ENCODE data around the gene ANGPTL2. TPM values are rescaled to one million over a fixed set of nuclear protein-coding genes. Genes with fewer than 3 reads are reported as not detected.

ANGPTL2 gene
- polyA plus RNA-seq, 4 donors: 6.8 to 15.3 (median 10.1) TPM

DNA sequence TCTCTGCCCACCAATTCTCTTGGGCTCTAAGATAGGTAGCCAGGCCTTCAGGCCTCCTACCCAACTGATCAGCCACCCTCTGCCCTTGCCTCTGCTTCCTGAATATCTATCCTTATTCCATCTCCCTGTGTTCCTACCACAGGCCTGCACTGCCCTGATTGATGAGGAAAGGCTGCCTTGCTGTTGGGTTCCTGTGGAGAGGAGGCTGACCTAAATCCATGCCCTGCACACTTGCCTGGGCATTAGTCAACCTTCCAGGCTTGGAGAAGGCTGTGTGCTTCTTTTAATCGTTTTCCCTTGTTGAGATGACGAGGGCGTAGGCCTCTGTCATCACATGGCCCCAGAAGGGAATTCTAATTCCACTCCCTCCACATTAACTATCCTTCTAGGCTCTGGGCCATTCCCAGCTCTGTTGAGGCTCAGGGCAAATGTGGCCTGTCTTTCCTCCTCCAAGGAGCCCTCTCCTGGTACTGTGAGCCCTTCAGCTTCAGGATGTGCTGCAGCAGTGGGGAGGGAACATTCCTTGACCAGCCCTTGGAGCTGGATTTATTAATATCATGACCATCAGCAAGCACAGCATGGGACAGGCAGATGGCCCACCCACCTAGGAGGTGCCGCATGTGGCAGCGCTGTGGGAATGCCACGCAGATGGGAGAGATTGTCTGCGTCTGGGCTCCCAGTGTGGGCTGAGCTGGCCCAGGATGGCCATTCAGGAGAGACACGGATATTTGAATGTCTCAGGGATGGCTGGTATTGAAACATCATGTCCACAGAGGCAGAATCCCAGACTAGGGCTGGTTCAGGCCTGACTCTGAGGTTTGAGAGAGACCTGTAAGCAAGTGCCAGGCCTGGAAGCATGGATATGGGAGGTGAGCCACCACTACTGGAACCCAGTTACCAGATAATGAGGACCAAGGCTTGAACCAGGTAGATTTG lies 40.9 kb downstream of the ANGPTL2 start:
- DNase-seq (ENCODE audit: low read depth in 4 of 4, low spot score in 2 of 4): no peak

DNA sequence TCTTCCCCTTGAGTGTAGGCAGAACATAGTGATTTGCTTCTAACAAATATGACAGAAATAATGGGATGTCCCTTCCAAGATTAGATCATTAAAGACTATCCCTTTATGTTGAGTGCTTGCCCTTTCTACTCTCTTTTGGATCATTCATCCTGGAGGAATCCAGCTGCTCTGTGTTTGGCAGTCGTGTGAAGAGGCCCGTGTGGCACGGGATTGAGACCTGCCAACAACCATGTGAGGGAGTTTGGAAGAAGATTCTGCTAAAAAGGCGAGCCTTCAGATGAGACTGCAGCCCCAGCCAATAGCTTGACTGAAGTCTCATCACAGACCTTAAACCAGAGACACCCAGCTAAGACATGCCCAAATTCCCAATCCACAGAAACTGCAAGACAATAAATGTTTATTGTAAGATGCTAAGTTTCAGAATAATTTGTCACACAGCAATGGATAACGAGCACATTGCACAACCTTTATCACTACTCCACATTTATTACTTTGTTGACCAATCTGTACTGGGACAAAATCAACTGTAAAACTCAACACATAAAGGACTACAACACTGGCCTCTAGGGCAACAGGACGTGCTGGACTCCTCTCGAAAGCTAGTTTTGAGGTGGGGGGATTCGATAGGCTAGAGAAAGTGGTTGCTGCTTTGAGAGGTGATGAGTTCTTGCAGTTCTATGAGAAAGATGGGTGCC lies 42.8 kb downstream of the ANGPTL2 start:
- DNase-seq (ENCODE audit: low read depth in 4 of 4, low spot score in 2 of 4): no peak

- DNase-seq (ENCODE audit: low read depth in 4 of 4, low spot score in 2 of 4): no peak
Observed at GRCh38 chr9:127078988-127079387, 43.4 kb downstream of the ANGPTL2 start.

GRCh38 chr9:127078336-127078735 lies 44.1 kb downstream of the ANGPTL2 start:
- no peak for DNase-seq (ENCODE audit: low read depth in 4 of 4, low spot score in 2 of 4)

DNA sequence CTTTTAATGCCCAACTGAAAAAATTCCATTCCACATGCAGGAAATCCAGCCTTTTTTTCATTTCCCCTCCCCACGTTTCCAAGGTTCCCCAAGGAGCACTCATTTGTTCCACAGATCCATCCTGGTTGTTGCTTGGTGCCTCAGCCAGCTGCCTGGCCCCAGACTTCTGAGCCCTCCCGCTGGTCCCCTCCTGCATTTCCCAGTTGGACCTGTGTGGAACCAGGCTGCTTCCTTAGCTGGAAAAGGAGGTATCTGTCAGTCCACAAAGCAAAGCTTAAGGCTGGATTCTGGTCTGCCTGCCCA lies 44.8 kb downstream of the ANGPTL2 start:
- no peak for DNase-seq (ENCODE audit: low read depth in 4 of 4, low spot score in 2 of 4)

- no peak for DNase-seq (ENCODE audit: low read depth in 4 of 4, low spot score in 2 of 4)
Observed at GRCh38 chr9:127076860-127077643, 45.4 kb downstream of the ANGPTL2 start.

DNA sequence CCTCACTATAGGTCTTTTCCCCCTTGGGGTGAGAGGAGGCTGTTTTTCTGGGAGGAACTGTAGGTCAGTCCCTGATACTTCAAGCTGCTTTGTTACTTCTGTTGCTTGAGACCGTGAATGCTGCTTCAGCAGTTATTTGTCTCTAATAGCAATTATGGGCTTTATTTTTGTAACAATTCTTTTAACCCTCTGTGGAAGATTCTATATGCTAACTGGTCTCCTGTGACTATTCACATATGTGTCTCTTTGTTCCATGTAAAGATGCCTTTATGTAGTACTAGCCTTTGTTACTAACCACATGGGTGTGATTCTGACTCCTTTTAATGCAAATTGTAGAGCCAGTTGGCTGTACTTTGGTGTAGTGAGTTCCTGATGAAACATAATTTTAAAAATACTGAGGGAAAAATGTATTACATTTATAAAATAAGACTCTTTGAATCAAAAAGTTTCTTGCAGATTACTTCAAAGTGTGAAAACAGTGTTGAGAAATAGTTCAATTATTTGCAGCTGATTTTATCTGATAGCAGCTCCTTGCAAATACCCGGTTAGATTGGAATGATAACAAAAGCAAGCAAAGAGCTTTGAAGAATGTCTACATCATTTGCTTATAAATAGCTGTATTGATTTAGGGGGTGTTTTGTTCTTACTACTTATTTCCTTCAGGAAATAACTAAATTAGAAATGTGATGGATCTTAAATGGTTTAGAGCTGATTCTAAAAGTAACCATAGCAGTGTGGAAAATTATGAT lies 46.6 kb downstream of the ANGPTL2 start:
- DNase-seq (ENCODE audit: low read depth in 4 of 4, low spot score in 2 of 4): no peak

DNA sequence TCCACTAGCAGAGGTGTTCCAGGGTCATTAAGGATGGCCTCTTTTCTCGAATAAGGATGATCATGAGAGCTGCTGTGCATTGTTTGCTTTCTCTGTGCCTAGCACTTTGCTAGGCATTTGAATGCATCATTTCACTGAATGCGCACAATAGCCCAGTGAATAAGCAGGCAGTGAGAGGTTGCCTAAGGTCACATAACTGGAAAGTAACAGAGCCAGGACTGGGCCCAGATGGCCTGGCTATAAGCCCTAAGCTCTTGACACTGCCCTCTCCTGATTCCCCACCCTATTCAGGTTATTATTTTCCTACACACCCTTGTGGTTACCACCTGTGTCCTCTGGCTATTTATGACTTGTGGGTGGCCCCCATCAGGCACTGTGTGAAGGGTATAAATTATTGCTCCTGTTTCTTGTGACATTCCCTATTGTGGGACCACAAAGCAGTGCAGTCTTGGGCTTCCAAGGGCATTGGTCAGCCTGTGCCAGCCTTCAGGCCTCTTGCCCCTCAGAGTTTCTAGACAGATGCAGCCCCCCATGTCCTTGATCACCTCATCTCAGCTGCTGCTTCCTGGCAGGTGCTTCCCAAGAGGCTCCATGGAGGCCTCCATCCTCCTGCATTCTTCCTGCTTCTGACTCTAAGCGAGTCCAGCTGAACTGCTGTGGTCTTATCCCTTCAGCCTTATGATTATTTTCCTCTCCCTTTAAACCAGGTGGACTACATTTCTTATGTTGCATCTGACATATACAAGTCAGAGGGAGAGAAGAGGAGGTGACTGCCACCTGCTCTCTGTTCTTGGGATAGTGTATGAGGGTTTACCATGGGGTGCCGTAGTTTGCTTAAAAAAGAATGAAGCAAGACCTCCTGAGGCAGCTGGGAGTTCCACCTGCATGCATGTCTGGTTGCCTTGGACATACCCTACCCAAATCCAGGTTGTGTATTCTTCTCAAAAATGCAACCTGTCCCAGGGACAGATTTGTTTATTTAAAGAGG lies 47.6 kb downstream of the ANGPTL2 start:
- no peak for DNase-seq (ENCODE audit: low read depth in 4 of 4, low spot score in 2 of 4)

GRCh38 chr9:127067603-127068220 lies 54.7 kb downstream of the ANGPTL2 start:
- no peak for DNase-seq (ENCODE audit: low read depth in 4 of 4, low spot score in 2 of 4)

DNA sequence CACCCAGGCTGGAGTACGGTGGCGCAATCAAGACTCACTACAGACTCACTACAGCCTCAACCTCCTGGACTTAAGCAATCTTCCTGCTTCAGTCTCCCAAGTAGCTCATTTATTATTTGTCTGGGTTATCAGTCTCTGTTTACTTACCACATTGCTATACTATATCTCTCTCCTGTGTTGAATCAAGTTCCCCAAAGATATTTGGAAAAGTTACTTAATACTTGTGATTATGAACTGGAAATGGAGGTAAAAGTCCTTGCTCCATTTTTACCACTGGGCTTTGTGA lies 55.6 kb downstream of the ANGPTL2 start:
- DNase-seq (ENCODE audit: low read depth in 4 of 4, low spot score in 2 of 4): no peak

DNA sequence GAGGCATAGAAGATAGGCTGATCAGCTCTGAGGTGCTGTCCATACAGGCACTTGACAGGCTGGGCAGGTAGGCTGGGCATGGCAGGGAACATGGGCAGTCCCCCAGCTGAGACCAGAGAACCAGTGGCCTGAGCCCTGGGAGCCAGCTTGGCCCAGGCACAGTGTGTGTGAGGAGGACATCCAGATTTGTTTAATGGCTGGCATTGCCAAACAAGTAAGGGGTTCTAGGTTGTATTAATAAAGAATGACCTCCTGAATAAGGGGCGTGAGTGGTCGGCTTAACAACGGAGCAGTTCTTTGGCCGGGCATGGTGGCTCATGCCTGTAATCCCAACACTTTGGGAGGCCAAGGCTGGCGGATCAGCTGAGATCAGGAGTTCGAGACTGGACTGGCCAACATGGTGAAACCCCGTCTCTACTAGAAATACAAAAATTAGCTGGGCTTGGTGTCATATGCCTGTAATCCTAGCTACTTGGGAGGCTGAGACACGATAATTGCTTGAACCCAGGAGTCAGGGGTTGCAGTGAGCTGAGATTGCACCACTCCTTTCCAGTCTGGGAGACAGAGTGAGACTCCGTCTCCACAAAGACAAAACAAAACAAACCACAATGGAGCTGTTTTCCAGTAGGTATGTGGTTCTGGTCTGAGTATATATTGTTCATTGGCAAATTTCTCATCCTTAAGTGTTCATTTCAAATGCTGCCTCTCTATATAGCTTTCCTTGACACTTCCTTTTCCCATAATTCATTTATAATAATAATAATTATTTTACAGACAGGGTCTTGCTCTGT lies 56.2 kb downstream of the ANGPTL2 start:
- no peak for DNase-seq (ENCODE audit: low read depth in 4 of 4, low spot score in 2 of 4)

- no peak for DNase-seq (ENCODE audit: low read depth in 4 of 4, low spot score in 2 of 4)
Observed at GRCh38 chr9:127065592-127065991, 56.8 kb downstream of the ANGPTL2 start.

DNA sequence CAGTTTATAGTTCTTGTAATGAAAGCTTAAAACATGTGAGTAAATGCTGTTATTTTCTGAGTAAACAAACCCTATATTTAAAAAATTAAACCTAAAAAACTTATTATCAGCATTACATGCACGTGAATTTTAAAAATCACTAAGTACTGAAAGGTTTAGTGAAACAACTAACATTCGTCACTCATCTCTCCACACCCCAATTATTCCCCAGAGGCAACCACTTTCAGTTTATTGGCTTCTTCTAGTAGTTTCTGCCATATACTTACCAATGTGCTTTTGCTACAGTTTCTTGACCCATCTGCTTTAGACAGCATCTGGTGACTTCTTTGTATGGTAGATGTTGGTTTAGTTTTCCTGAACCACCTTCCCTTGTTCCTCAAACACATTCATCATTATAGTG lies 58.1 kb downstream of the ANGPTL2 start:
- no peak for DNase-seq (ENCODE audit: low read depth in 4 of 4, low spot score in 2 of 4)

DNA sequence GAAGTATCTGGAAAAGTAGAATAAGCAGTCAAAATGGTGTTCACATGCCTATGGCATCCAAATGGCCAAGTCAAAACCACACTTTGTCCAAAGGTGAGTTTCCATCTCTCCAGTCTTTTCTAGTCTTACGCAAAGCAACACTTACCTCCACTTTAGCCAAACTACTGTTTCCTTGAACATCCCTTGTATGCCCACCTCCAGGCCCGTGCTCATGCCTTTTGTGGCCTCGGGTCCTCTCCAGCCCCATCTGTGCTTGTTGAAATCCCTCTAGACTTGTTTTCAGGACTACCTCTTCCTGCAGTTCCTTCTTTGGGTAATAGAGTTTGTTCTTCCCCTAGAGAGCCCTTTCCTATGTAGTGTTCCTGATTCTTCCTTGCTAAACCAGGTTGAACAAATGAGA lies 61.0 kb downstream of the ANGPTL2 start:
- DNase-seq (ENCODE audit: low read depth in 4 of 4, low spot score in 2 of 4): no peak

DNA sequence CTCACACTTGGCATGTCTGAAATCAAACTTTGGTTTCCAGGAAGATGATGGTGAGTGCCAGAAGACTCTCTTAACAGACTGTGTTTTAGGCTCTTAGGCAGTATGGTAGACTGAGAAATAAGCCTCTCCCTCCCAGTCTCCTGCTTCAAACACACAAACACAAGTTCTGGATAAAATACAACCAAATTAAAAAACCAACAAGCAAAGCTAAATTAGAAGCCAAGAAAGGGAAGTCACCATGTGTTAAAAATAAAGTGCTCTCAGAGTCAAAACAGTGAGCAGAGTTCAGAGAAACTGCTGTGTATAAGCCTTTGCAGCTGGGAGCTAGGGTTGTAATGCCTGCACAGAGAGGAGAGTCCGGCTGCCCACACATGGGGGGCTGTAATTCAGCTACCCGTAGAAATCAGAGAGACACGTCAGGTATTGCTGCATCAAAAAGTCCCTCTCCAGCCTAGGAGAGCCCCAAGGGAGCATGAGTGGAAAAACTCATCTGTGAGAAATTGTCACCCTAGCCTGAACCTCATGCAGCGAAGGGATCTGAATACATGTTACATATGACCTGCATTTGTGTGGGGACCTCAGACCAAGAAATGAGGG lies 62.6 kb downstream of the ANGPTL2 start:
- no peak for DNase-seq (ENCODE audit: low read depth in 4 of 4, low spot score in 2 of 4)

DNA sequence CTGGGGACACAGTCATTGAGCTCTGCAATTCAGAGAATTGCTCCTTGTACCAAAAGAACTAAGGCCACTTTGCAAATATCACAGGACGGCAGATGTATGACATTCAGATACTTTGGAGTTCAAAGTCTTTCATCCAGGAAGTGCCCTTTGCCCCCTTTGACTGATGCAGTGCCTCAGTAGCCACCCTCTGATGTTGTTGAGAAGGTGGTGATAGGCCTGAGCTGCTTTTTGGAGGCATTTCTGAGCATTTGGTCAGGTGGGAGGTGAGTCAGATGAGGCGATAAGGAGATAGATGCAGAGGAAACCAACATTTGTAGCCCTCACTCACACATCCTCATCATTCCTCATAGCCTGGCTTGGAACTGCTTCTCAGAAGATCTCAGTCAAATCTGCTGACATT lies 63.4 kb downstream of the ANGPTL2 start:
- DNase-seq (ENCODE audit: low read depth in 4 of 4, low spot score in 2 of 4): no peak

- DNase-seq (ENCODE audit: low read depth in 4 of 4, low spot score in 2 of 4): no peak
Observed at GRCh38 chr9:127058645-127059021, 63.8 kb downstream of the ANGPTL2 start.

GRCh38 chr9:127058011-127058644 lies 64.3 kb downstream of the ANGPTL2 start:
- DNase-seq (ENCODE audit: low read depth in 4 of 4, low spot score in 2 of 4): no peak
